ENCODE measurements around the gene OPA3.

Gene OPA3

DNA sequence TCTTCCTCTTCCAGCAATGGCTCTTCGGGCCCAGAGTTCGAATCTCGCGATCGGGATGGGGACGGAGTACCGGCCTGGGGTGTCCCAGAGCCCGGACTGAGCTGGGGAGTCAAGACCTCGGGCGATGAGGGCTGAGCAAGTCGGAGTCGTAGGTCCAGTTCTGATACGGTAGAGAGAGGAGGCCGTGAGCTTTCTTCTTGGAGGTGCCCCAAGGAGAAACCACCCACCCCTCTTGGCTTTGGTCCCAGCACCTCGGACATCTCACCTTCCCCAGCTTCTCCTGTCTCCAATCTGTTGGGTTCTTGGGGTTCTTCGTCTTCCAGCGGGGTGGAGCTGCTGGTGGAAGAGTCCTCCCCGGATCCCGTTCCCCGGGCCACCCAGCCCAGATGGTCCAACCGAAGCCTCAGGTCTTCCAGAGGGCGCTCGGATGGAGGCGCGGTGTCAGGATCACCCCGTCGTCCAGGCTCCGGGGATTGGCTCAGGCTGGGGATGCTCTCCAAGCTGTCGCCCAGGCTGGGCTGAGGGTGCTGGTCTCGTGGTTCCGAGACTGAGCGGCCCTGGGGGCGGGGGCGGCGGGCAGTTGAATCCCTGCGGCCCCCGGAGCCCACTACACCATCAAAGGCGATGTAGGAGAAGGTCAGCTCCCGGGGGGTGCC, 90.2 kb downstream of the OPA3 start:
- H3K9ac ChIP-seq (ENCODE audit: low read depth, low read length, poor library complexity): no peak overlapping the region
- no peak overlapping the region for H2AFZ ChIP-seq (ENCODE audit: low read length)
- no peak overlapping the region for H2BK12ac ChIP-seq (ENCODE audit: low read length)
- peaks cover 10 to 20% of the 10 kb centered on the region in 2 donors for H3K4me1 ChIP-seq (ENCODE audit: control insufficient read depth in 2 of 2, insufficient read depth in 1 of 2, low read depth in 1 of 2, low read length in 2 of 2)
- peaks cover 13 to 30% (median 18%) of the 10 kb centered on the region in 3 experiments for H3K27me3 ChIP-seq (ENCODE audit: control insufficient read depth in 3 of 3, insufficient read depth in 3 of 3, low read depth in 1 of 3, low read length in 3 of 3)
- H2BK120ac ChIP-seq (ENCODE audit: low read depth, low read length): no peak overlapping the region
- H4K8ac ChIP-seq (ENCODE audit: low read depth, low read length): no peak overlapping the region
- no peaks in the 10 kb centered on the region for H3K79me1 ChIP-seq (ENCODE audit: low read depth, low read length)
- no CpG with 5 or more reads among the region's 39 CpGs for WGBS, 2 donors (ENCODE audit: extremely low coverage in 2 of 2, insufficient read length in 2 of 2, insufficient replicate concordance in 1 of 2)
- no peaks in the 10 kb centered on the region for H3K9me3 ChIP-seq (replicated peaks in 1 of 2; ENCODE audit: control insufficient read depth in 2 of 2, insufficient read depth in 1 of 2, low read depth in 1 of 2, low read length in 2 of 2)
- no peak overlapping the region for H2BK15ac ChIP-seq (ENCODE audit: low read length)
- H4K91ac ChIP-seq (ENCODE audit: low read depth, low read length, poor library complexity): no peak overlapping the region
- H3K18ac ChIP-seq (ENCODE audit: low read length): no peak overlapping the region
- H3K4ac ChIP-seq (ENCODE audit: low read length): no peak overlapping the region
- H2AK5ac ChIP-seq (ENCODE audit: low read depth, low read length): no peak overlapping the region
- no peak overlapping the region for H3K23ac ChIP-seq (ENCODE audit: low read depth, low read length, poor library complexity)
- no peak overlapping the region for H3K14ac ChIP-seq (ENCODE audit: low read length)
- DNase-seq (ENCODE audit: low spot score): no peak
- no peak overlapping the region for H3K27ac ChIP-seq (replicated peaks; ENCODE audit: low read length)
- peaks cover 0 to 9% of the 10 kb centered on the region in 2 donors for H3K36me3 ChIP-seq (replicated peaks in 1 of 2; ENCODE audit: control insufficient read depth in 2 of 2, insufficient read depth in 2 of 2, low read length in 2 of 2)
- H3K4me2 ChIP-seq (ENCODE audit: insufficient read depth, low read length, poor library complexity, severe bottlenecking): no peak overlapping the region
- no peak overlapping the region for H2BK5ac ChIP-seq (ENCODE audit: low read length)
- H3K4me3 ChIP-seq (ENCODE audit: low read length in 2 of 2): no peak overlapping the region

GRCh38 chr19:45492627-45493470, 91.8 kb downstream of the OPA3 start:
- H3K23ac ChIP-seq (ENCODE audit: low read depth, low read length, poor library complexity): peak overlapping the region; percentile 65
- peaks cover 0 to 9% of the 10 kb centered on the region in 2 donors for H3K36me3 ChIP-seq (replicated peaks in 1 of 2; ENCODE audit: control insufficient read depth in 2 of 2, insufficient read depth in 2 of 2, low read length in 2 of 2)
- peaks cover 0 to 14% (median 3%) of the 10 kb centered on the region in 3 experiments for H3K27me3 ChIP-seq (ENCODE audit: control insufficient read depth in 3 of 3, insufficient read depth in 3 of 3, low read depth in 1 of 3, low read length in 3 of 3)
- H3K14ac ChIP-seq (ENCODE audit: low read length): peak overlapping the region; percentile 56
- H3K4me1 ChIP-seq (ENCODE audit: control insufficient read depth in 2 of 2, insufficient read depth in 1 of 2, low read depth in 1 of 2, low read length in 2 of 2): peaks cover 7 to 10% of the 10 kb centered on the region in 2 donors
- H3K79me1 ChIP-seq (ENCODE audit: low read depth, low read length): no peaks in the 10 kb centered on the region
- H3K9ac ChIP-seq (ENCODE audit: low read depth, low read length, poor library complexity): peak overlapping the region; percentile 77
- no peak overlapping the region for H4K91ac ChIP-seq (ENCODE audit: low read depth, low read length, poor library complexity)
- H2AFZ ChIP-seq (ENCODE audit: low read length): peak overlapping the region; percentile 86
- peak overlapping the region; percentile 77 for H3K4me2 ChIP-seq (ENCODE audit: insufficient read depth, low read length, poor library complexity, severe bottlenecking)
- H2BK12ac ChIP-seq (ENCODE audit: low read length): peak overlapping the region; percentile 41
- H2BK5ac ChIP-seq (ENCODE audit: low read length): peak overlapping the region; percentile 39
- H3K27ac ChIP-seq (replicated peaks; ENCODE audit: low read length): peak overlapping the region; percentile 71
- WGBS, 2 donors (ENCODE audit: extremely low coverage in 2 of 2, insufficient read length in 2 of 2, insufficient replicate concordance in 1 of 2): no CpG with 5 or more reads among the region's 32 CpGs
- no peak overlapping the region for H4K8ac ChIP-seq (ENCODE audit: low read depth, low read length)
- no peak overlapping the region for H2BK120ac ChIP-seq (ENCODE audit: low read depth, low read length)
- peak overlapping the region; percentile 46 for H2AK5ac ChIP-seq (ENCODE audit: low read depth, low read length)
- H2BK15ac ChIP-seq (ENCODE audit: low read length): peak overlapping the region; percentile 75
- no peaks in the 10 kb centered on the region for H3K9me3 ChIP-seq (replicated peaks in 1 of 2; ENCODE audit: control insufficient read depth in 2 of 2, insufficient read depth in 1 of 2, low read depth in 1 of 2, low read length in 2 of 2)
- H3K4ac ChIP-seq (ENCODE audit: low read length): no peak overlapping the region
- H3K18ac ChIP-seq (ENCODE audit: low read length): peak overlapping the region; percentile 89
- DNase-seq (ENCODE audit: low spot score): no peak
- H3K4me3 ChIP-seq (ENCODE audit: low read length in 2 of 2): peak overlapping the region; percentile 44 to 78

GRCh38 chr19:45492137-45492626, 92.4 kb downstream of the OPA3 start:
- H3K4me3 ChIP-seq (ENCODE audit: low read length in 2 of 2): no peak overlapping the region
- WGBS, 2 donors (ENCODE audit: extremely low coverage in 2 of 2, insufficient read length in 2 of 2, insufficient replicate concordance in 1 of 2): no CpG with 5 or more reads among the region's 5 CpGs
- H2BK15ac ChIP-seq (ENCODE audit: low read length): no peak overlapping the region

More at GRCh38 chr19:45492137-45492626, 92.4 kb downstream of the OPA3 start:
- no peaks in the 10 kb centered on the region for H3K79me1 ChIP-seq (ENCODE audit: low read depth, low read length)
- H4K91ac ChIP-seq (ENCODE audit: low read depth, low read length, poor library complexity): no peak overlapping the region
- peaks cover 0 to 9% of the 10 kb centered on the region in 2 donors for H3K36me3 ChIP-seq (replicated peaks in 1 of 2; ENCODE audit: control insufficient read depth in 2 of 2, insufficient read depth in 2 of 2, low read length in 2 of 2)
- no peak overlapping the region for H3K18ac ChIP-seq (ENCODE audit: low read length)
- no peak overlapping the region for H4K8ac ChIP-seq (ENCODE audit: low read depth, low read length)
- no peak overlapping the region for H2AK5ac ChIP-seq (ENCODE audit: low read depth, low read length)
- no peak overlapping the region for H3K4ac ChIP-seq (ENCODE audit: low read length)
- no peak for DNase-seq (ENCODE audit: low spot score)
- no peak overlapping the region for H2BK12ac ChIP-seq (ENCODE audit: low read length)
- peak overlapping the region; percentile 77 for H3K4me2 ChIP-seq (ENCODE audit: insufficient read depth, low read length, poor library complexity, severe bottlenecking)
- no peaks in the 10 kb centered on the region for H3K9me3 ChIP-seq (replicated peaks in 1 of 2; ENCODE audit: control insufficient read depth in 2 of 2, insufficient read depth in 1 of 2, low read depth in 1 of 2, low read length in 2 of 2)
- H3K14ac ChIP-seq (ENCODE audit: low read length): no peak overlapping the region
- peak overlapping the region; percentile 39 for H2BK5ac ChIP-seq (ENCODE audit: low read length)
- H3K23ac ChIP-seq (ENCODE audit: low read depth, low read length, poor library complexity): no peak overlapping the region
- no peak overlapping the region for H2AFZ ChIP-seq (ENCODE audit: low read length)
- H3K27ac ChIP-seq (replicated peaks; ENCODE audit: low read length): no peak overlapping the region
- H2BK120ac ChIP-seq (ENCODE audit: low read depth, low read length): no peak overlapping the region
- H3K27me3 ChIP-seq (ENCODE audit: control insufficient read depth in 3 of 3, insufficient read depth in 3 of 3, low read depth in 1 of 3, low read length in 3 of 3): peaks cover 0 to 9% (median 0%) of the 10 kb centered on the region in 3 experiments
- peaks cover 5 to 7% of the 10 kb centered on the region in 2 donors for H3K4me1 ChIP-seq (ENCODE audit: control insufficient read depth in 2 of 2, insufficient read depth in 1 of 2, low read depth in 1 of 2, low read length in 2 of 2)
- no peak overlapping the region for H3K9ac ChIP-seq (ENCODE audit: low read depth, low read length, poor library complexity)
